GM12892 (cell line): ENCODE results near the gene MYO16.

Source experiments
- POLR2A ChIP-seq: IDR thresholded peaks from 2 replicates; pipeline ENCODE4 v1.6.1; 2011; ENCODE audit warnings: low read depth, low read length, control low read depth
- POLR2AphosphoS5 ChIP-seq: IDR thresholded peaks from 2 replicates; pipeline ENCODE4 v1.6.1; 2011; ENCODE audit warnings: low read depth, low read length, control low read depth

DNA sequence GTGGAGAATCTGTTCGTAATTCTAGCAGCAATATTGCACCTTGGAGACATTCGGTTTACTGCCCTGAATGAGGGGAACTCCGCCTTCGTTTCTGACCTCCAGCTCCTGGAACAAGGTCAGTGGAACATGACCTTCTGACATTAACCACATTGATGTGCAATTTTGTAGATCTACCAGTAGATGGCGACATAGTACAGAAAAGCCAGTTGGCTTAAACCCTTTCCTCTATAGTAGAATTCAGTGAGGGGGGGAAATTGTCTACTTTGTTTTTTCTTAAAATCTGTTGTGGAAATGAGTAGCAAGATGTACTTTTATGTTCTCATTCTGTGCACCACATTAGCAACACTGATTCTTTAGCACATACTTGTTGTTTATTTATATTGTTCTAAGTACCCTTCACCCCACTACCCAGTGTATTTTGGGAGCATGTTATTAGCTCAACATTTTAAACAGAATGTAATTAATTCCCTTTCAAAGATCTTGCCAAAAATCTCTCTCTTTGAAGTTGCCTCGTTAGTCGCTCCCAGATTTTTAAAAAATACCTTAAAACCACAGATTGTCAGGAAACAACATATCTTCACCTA is 332.2 kb downstream of the MYO16 start:
- TF ChIP-seq POLR2A (no peak), POLR2AphosphoS5 (no peak)
